ELF-1 (cell line): Measurements from ENCODE around the gene EPS8.
"Not testable (repeated sequence)": the region's sequence is repeated elsewhere in the genome, so short reads cannot be mapped to it uniquely, and the experiment has no call there.

ENCODE experiments used
- DNase-seq: peaks from one replicate; pipeline ENCODE4 v3.0.0-alpha.2; 2016; ENCODE audit warnings: low read depth, low spot score

The EPS8 gene

DNA sequence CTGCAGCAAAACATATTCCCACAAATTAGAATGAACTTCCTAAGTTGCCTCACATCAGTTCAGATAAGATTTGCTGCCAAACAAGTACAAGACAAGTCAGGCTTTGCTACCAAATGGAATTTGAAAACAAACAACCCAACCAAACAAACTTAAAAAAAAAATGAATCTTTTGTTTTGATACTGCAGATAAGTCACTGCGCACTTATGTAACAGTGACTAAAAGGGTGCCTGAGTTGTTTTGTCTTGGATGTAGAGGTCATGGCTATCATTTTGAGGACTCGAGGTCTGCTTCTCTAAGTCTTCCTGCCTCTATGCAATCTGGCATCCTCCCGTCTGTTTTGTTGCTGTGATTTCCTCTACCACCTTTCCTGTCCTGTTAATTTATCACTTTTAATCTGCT, 11.1 kb upstream of the EPS8 start:
- DNase-seq, result no peak

DNA sequence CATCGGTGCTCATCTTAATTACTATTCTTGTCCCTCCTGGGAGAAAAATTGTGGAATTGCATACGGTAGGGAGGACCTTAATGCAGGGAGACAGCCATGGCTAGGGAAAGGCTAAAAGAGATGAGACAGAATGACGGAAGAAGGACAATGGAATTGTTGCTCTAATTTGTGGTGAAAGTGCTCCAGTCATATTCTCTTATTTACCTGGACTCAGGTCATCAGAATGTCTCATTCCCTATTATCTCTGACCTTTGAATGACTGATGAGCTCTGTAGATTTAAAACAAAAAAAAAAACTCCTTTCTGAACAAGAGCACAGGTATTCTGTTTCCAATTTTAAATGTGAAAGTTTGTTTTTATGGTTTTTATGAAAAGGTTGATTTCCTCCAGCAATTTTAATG, 8.6 kb upstream of the EPS8 start:
- DNase-seq, result no peak

DNA sequence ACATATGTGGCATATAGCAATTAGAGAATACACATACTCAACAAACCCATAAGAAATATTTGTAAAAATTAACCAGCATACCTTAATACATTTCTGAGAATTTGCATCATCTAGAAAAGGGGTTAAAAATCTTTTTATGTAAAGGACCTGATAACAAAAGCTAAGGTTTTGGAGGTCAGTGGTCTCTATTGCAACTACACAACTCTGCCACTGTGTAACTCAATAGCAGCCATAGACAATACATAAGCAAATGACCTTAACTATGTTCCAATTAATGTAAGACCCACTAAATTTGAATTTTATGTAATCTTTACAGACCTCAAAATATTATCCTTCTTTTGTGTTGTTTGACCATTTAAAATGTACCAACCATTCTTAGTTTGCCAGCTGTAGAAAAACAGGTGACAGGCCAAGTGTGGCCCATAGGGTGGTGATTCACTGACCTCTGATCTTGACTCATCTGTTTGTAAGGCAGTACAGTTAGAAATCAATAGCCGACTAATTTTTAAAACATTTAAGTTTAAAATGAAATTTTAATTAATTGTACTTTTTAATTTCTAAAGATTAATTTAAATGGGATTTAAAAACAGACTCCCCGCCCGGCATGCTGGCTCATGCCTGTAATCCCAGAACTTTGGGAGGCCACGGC, 7.4 kb upstream of the EPS8 start:
- DNase-seq, result no peak

DNA sequence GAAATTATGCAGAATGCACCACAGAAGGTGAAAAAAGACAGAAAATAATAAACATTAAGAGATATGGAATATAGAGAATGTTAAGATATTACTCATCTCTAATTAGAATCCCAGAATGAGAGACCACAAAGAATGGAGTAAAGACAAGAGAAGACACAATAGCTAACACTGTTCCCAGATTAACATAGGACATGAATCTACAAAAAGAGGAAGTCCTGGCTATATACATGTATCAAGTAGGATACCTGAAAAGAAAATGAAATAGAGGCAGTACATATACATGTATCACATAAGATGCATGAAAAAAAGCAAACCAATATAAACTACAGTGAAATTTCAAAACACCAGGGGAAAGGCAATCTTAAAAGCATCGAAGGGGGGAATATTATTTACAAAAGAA, 5.6 kb upstream of the EPS8 start:
- no peak for DNase-seq

DNA sequence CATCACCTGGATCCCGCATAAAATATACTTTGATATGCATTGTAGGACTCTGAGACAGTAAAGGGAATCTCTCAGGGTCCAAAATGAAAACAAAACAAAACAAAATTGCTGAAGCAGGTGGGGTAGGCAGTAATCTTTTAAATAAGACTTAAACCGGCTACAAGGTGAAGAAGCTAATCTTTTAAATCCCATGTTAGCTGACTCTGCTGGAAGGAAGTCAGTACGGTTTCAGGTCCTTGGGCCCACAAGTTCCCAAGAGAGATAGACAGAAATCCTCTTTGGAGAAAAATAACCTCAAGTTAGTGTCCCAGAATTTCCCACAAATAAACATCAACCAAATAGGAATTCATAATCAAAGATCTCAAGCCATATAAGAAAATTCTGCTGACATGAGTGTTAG, 5.0 kb upstream of the EPS8 start:
- DNase-seq, result no peak

DNA sequence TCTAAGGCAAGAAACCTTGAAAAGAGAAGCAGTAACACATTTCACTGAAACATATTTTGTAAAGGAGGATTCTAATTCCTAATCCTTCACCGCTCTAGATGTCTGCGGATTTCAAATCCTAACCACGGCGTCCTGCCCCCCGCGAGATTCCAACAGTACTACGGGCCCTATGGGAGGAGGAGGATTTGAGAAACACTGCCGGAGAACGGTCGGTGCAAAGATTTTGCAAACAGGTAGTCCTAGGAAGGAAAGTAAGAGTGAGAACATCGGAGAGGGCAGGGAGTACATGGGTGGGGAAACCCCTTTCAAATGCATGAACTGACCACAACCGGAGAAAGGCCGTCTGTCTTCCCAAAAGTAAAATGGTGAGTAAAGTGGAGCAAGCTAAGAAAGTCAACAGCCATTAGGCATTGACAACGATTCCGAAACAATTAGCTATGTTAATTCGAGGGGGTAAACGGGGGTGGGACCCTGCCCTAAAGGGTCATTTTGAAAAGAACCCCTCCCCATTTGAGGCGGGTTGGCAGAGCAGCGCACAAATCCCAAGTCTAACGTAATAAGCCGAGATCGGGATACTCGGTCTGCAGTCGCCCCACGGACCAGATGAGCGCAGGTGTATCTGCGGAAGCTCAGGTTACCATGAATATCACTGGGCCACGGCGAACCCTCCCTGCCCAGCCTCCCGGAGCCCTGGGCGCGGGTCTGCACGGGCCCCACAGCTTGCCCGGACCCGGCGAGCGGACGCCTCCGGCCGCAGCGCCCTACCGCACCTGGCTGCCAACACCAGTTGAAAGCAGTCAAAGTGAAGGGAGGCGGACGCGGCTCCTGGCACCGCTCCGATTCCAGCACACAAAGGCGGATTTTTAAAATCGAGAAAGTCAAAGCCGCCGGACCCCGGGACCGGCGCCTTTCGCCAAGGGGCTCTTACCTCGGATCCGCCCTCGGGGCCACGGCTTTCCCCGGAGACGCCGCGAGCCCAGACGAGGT, 662 bp downstream of the EPS8 start:
- peak; percentile 71 for DNase-seq

DNA sequence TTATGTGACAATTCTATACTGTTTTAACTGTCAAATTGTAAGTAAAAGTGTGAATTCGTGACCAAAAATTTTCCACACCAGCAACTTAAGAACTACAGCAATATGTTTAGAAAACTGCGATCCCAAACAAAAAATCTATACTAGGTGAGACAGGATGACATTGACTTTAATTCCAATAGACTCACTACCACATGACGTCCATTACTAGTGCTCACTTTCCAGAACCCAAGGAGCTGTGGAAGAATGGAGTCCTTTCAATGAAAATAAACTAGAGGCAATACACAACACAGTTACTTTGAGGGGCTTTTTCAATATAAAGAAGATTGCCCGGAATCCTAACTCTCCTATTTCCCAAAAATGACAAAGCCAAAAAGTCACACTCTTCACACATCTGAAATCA, 1.4 kb downstream of the EPS8 start:
- DNase-seq, result no peak

DNA sequence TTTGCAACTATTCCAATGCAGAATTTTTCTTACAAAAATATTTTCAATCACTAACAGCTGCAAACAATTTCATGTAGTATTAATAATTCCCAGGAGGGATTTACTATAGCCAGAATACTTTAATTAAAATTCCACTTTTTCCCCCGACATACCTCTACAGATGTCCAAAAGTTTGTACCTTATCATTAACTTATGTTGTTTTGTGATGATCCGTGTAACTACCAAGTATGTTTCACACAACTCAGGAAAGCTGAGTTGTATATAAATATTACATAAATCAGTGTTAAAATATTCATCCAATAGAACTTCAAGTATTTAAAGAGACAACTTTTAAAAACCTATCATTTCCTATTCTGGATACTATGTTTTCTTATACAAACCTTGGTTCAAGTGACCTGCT, 2.4 kb downstream of the EPS8 start:
- DNase-seq, result no peak

DNA sequence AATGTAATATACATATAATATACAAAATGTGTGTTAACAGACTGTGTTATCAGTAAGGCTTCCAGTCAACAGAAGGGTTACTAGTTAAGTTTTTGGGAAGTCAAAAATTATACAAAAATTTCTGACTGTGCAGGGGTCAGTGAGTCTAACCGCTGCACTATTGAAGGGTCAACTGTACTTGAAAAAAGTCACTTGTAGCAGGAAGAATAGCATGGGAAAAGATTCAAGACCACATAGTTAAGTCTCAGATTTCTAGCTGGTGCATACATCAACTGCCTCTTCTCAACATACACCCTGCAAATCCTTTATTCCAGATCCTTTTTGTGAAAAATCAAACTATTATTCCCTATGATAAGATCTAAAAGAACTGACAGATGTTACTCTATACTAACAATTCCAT, 5.9 kb downstream of the EPS8 start:
- DNase-seq, result no peak

DNA sequence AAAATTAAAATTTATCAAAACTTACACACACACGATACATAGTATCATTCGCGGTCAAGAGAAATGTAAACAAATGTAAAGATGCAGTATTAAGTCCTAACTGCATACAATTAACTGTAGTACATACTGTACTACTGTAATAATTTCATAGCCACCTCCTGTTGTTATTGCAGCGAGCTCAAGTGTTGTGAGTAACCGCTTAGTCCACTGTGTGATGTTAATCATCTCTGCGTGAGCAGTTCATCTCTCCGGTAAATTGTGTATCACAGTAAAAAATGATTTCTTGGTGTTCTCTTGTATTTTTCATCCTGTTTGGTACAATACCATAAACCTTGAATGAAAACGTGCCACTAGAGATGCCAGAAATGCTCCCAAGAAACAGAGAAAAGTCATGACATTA, 6.5 kb downstream of the EPS8 start:
- DNase-seq, result no peak

DNA sequence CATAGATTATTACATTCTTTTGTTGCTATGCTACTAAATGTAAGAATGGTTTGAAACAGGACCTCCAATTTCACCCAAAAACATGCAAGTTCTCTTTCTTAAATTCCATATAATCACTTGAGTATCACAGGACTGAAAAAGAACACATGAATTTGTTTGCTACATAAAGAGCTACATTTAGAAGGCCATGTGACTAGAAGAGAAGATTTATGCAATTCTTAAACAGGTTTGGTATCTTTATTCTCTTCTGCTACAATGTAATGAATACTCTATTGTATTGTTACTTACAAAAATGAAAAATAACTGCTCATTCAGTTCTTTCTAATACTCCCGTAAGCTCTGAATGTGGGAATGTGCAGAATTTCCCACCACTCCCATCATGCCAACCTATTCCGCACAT, 9.3 kb downstream of the EPS8 start:
- DNase-seq, result no peak

DNA sequence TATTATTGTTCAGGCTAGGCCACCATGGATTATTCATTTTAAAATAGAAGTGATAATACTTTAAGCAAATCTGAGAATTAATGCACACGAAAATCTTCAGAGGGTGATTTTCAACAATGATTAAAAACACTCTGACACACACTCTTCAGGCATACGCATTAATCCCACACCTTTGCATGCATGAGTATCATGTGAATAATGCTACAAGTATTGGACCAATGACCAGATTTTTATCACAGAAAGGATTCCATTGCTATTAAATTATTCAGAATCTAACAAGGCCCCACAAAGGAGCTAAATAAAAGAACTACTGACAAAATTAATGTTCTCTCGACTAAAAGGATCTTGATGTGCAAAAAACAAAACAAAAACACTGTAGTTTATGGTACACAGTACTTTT, 11.1 kb downstream of the EPS8 start:
- no peak for DNase-seq

DNA sequence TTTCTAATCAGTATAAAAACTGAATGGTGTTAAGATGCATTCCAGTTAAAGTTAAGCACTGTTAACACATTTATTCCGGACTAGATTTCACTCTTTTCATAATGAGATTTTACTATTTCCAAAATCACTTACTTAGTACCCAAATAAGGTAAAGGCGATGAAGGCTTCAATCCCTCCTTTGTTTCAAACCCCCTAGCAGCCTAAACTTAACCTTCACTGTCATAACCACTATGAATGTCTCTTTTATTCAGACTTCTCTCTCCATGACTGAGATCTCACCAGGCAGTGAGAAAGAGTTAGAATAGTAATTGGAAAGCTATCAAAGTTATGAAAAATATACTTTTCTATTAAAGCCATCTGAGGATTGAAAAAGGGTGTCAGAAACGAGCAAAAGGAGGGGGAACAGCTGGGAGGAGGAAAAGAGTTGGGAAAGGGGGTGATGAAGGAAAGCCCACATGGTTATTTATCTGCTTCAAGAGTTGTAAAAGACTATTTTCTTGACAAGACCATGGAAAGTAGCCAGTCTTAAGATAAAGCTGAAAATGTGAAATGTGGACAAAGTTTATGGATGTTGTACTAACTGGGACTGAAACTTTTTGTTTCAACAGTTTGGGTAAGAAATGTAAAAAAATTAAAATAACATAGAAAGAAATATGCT, 11.7 kb downstream of the EPS8 start:
- DNase-seq, result no peak

DNA sequence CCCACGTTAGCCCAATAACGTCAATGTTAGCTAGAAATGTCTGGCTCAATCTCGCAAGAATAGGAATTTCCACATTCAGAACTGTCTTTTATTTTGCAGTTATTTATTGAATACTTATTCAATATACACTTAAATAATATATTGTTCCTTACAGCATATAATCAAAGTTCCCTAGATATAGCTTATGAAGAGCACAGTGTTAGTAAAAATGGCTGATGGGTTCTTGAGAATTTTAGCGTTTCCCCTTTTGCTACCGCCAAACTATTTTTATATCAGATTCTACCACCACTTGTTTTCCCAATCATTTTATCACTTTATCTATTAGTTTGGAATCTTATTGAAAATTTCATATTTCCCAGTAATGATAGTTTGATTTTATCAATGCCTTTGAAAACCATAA, 12.7 kb downstream of the EPS8 start:
- no peak for DNase-seq

DNA sequence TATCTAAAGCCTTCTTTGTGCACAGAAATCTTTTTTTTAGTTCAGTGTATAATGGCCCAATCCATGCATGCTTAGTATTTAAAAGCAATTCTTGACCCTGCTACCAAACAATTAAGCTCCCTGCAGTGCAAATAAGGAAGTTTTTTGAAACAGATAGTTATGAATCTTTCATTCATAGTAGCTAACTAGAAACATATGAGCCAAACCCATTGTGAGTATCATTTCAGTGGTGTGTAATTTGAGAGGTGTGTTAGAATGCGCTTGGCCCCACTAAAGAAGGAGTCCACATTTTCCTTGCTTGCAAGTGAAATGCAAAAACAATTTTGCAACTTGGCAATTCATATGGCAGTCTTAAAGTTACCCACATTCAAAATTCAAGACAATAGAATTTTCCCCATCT, 14.4 kb downstream of the EPS8 start:
- no peak for DNase-seq

DNA sequence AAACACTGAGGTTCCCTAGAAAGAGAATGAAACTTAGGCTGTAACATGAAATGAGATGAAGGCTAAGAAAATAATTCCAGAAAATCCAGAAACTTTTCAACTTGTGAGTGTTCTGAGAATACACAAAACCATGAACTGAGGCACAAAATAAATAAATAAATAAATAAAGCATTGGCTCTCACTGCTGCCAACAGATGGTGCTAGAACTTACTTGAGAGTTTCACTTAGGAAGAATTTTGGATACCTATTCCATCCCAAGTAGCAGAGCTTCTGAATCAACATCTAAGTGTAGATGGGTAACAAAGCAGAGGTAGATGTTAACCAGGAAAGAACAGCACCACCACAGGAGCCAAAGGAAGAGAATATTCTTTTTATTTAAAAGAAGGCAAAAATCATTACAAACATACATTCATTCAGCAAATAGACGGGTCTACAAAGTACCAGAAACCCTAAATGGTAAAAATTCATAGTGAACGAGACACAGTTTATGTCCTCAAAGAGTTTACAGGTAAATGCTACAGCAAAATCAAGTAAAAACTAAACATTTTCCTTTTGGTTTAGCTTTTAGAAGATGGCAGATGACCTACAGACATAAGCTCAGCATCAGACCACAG, 16.7 kb downstream of the EPS8 start:
- DNase-seq, result no peak

DNA sequence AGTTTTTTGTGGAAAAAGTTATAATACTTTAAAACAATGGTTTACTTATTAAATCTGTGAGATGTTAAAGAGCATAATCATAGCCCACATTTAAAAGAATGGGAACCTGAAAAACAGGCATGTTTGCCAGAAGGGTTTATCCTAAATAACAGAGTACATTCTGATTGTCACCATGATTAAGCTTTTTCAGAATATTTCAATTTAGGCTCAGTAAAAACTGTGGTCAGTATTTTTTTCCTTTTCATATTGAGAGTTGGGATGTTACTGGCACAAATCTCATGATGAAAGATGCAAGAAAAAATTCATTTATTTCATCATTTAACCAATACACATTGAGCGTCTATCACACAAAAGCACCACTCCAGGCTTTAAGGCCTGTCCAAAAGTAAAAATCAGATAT, 18.6 kb downstream of the EPS8 start:
- DNase-seq, result no peak

DNA sequence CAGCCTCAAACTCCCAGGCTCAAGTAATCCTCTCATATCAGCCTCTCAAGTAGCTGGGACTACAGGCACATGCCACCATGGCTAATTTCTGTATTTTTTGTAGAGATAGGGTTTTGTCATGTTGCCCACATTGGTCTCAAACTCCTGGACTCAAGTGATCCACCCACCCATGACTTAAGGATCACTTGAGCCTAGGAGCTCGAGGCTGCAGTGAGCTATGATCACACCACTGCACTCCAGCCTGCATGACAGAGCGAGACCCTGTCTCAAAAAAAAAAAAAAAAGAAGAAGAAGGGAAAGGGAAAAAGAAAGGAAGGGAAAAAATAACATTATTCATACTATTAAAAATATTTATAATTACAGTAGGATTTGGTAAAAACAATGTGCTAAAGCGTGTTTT, 19.2 kb downstream of the EPS8 start:
- DNase-seq, result no peak

DNA sequence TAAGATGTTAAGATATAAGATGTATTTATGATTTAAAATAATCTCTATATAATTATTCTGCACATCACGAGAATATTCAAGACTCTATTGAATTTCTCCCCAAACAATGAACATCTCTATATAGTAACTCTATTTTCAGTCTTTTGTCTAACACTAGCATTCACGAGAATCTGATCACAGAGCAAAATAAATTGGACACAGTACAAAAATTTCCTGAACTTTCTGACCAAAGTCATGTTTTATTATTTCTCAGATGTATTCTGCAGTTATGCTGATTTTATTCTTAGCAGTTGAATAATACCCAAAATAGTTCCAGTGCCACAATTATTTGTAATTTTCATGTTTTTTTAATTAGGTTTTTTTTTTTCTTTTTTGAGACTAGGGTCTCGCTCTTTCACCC, 19.6 kb downstream of the EPS8 start:
- DNase-seq, result no peak

DNA sequence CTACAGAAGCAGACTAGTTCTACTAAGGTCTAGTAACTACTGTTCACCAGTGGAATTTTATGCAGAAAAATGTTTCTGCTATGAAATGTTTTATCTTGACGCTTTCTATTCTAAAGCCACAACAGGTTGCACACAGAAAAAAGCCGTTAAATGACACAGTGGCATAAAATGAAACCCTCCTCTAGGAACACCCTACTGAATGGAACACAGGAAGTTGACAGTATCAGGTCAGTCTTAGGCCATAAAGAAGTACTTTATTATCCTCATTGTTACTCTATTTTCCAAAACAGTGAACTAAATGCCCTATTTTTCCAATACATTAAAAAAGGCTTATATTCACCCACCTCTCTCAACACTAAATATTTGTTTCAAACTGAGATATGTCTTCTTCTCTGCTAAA, 21.9 kb downstream of the EPS8 start:
- no peak for DNase-seq

DNA sequence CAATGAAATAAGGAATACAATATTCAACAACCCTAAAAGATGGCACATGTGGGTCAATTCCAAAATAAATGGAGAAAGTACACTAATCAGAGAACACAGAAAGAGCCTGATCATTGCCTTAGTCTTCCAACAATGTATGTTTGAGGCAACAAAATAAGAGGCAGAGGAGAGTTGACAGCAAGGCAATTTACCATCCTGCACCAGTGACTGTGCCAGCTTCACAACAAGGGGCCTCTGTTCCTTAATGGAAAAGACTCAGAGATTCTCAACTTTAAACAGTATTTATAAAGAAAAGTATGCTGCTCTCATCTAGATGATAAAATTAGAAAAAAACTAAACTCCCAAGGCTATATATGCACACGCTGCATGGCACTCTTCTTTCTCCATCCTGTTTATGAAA, 25.9 kb downstream of the EPS8 start:
- no peak for DNase-seq

DNA sequence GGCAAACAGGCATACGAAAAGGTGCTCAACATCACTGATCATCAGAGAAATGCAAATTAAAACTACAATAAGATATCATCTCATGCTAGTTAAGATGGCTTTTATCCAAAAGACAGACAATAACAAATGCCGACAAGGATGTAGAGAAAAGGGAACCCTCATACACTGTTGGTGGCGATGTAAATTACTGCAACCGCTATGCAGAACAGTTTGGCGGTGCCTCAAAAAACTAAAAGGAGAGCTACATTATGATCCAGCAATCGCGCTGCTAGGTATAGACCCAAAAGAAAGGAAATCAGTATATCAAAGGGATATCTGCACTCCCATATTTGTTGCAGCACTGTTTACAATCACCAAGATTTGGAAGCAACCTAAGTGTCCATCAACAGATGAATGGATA, 27.0 kb downstream of the EPS8 start:
- not testable (repeated sequence) for DNase-seq
